Stimulated activated CD4-positive, alpha-beta T cell treated with anti-CD3 and anti-CD28 coated beads, Interleukin-15, amount 100 ng/mL, for 24 hours (primary cell): ENCODE measurements around the gene C3.

Experiments
- DNase-seq: peaks from one replicate; pipeline ENCODE4 v3.0.0-alpha.2; 2020

C3 gene

GRCh38 chr19:6730153-6730804 is 9.8 kb upstream of the C3 start:
- peak; percentile 72 for DNase-seq

- no peak for DNase-seq
Measured at GRCh38 chr19:6729573-6730152, 9.2 kb upstream of the C3 start.

- DNase-seq = no peak
Measured at GRCh38 chr19:6728346-6728745, 7.9 kb upstream of the C3 start.

DNA sequence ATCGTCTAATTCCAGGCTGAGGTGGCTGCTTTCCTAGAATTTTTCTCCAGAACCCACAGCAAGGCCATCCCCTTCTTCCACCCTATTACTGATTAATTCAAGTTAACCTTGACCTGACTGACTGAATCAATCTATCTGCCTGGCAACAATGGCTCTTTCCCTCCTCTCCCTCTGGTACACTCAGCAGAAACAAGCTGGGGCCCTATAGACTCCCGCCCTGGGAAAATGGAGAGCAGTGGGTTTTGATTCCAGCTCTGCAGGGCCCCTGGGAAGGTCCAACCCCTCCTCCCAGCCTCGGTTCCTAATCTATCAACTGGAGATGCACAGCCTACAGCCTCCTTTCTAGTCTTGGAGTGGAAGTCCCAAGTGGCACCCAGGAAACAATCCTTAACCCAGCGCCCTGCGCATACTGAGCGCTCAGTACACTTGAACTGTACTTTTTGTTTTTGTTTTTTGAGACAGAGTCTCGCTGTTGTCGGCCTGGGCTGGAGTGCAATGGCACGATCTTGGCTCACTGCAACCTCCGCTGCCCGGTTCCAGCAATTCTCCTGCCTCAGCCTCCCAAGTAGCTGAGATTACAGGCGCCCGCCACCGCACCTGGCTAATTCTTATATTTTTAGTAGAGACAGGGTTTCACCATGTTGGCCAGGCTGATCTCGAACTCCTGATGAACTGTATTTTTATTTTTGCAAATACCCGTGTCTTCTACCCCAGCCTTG is 5.2 kb upstream of the C3 start:
- no peak for DNase-seq

DNA sequence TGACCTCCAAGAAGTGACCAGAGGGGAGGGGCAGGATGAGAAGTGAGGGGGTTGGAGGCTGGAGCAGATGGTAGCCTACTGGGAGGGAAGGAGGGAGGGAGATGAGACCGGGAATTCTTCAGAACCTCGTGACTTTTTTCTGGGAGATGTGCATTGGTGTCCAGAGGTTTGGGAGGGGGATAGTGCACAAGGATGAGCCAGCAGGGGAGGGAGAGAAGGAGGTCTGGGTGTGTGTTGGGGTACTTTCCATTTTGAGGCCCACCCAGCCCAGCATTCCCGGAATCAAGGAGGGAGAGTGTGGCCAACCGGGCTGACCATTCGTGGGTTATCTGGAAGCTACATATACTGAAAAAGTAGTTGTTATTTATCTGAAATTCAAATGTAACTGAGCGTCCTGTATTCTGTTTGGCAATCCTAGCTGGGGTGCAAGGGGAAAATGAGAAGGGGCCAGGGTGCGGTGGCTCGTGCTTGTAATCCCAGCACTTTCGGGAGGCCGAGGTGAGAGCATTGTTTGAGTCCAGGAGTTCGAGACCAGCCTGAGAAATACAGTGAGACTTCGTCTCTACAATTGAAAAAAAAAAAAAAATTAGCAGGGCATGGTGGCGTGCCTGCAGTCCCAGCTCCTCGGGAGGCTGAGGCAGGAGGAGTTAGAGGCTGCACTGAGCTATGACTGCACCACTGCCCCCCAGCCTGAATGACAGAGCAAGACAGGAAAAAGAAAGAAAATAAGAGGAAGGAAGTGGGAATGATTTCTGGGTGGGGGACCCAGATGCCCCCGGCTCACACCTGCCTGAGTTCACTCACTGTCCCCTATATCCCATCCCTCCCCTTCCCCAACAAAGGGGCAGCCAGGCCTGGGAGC is 4.4 kb upstream of the C3 start:
- DNase-seq = no peak

GRCh38 chr19:6723738-6724137 is 3.3 kb upstream of the C3 start:
- DNase-seq = no peak

GRCh38 chr19:6723108-6723618 is 2.7 kb upstream of the C3 start:
- no peak for DNase-seq

DNA sequence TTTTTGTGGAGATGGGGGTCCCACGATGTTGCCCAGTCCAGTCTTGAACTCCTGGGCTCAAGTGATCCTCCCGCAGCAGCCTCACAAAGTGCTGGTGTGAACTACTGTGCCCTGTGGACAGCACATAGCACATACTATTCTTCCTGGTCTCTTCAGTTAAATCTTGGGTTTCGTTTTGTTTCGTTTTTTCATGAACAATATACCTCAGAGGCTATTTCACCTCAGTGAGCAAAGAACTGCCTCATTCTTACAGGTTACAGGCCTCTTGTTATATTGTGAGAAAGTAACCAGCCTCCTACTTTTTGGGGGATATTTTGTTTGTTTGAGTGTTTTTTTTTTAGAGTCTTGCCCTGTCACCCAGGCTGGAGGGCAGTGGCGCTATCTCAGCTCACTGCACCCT is 1.3 kb upstream of the C3 start:
- DNase-seq = no peak

GRCh38 chr19:6721138-6721474 is 656 bp upstream of the C3 start:
- DNase-seq = no peak

GRCh38 chr19:6719992-6720368 is 470 bp downstream of the C3 start:
- DNase-seq = no peak

GRCh38 chr19:6719540-6719861 is 949 bp downstream of the C3 start:
- DNase-seq = no peak

DNA sequence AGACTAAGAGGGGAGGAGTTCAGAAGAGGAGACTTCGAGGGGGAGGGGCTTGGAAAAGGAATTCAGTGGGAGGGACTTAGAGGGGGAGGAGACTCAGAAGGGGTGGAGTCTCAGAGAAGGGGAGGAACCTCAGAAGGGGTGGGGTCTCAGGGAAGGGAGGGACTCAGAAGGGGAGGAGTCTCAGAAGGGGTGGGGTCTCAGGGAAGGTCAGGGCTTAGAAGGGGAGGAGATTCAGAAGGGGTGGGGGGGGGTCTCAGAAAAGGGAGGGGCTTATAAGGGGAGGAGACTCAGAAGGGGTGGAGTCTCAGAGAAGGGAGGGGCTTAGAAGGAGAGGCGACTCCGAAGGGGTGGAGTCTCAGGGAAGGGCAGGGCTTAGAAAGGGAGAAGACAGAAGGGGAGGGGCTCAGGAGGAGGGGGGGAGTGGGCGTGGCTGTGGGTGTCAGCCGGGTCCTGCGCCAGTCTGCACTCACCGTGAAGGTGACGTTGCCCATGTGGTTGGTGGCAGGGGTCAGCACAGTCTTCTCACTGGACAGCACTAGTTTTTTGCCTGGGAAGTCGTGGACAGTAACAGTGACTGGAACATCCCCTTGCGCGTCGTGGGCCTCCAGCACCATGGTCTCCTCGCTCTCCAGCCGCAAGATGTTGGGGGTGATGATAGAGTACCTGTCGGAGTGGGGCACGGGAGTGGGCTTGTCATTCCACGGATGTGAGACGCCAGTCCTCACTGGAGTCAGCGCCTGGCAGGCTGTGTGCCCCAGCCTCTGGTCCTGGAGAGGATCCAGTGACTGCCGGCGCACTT is 1.5 kb downstream of the C3 start:
- DNase-seq = peak; percentile 46

- no peak for DNase-seq
Measured at GRCh38 chr19:6718111-6718740, 2.2 kb downstream of the C3 start.

GRCh38 chr19:6717441-6717971 is 2.9 kb downstream of the C3 start:
- no peak for DNase-seq

DNA sequence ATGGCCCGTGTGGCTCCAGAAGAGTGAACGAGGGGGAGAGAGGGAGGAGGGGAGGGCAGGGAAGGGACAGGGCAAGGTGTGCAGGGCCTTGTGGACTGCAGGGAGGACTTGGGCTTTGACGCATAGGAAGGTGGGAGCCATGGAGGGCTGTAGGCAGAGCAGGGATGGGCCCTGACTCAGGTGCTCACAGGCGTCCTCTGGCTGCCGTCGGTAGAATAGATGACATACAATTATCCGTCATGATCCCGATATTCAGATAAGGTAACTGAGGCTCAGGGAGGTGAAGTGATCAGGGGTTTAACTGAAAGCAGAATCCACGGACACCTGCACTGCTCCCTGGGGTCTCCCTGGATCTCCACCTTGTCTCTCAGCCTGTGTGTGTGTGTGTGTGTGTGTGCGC is 3.4 kb downstream of the C3 start:
- no peak for DNase-seq

DNA sequence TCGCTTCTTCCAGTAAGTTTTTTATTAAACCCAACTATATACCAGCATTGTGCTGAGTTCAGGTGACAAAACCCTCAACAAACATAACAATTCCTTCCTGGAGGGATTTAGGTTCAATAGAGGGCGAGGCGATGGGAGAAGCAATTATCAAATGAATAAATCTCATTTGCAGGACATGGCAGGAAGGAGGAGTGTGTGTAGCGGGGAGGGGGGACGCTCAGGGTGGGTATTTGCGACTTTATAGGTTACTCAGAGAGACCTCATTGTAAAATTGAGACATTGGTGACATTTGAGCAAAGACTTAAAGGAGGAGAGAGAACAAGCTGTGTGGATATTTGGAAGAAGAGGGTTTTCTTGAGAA is 3.9 kb downstream of the C3 start:
- no peak for DNase-seq

- no peak for DNase-seq
Measured at GRCh38 chr19:6714749-6715555, 5.5 kb downstream of the C3 start.

GRCh38 chr19:6713773-6714692 is 6.4 kb downstream of the C3 start:
- DNase-seq = no peak

DNA sequence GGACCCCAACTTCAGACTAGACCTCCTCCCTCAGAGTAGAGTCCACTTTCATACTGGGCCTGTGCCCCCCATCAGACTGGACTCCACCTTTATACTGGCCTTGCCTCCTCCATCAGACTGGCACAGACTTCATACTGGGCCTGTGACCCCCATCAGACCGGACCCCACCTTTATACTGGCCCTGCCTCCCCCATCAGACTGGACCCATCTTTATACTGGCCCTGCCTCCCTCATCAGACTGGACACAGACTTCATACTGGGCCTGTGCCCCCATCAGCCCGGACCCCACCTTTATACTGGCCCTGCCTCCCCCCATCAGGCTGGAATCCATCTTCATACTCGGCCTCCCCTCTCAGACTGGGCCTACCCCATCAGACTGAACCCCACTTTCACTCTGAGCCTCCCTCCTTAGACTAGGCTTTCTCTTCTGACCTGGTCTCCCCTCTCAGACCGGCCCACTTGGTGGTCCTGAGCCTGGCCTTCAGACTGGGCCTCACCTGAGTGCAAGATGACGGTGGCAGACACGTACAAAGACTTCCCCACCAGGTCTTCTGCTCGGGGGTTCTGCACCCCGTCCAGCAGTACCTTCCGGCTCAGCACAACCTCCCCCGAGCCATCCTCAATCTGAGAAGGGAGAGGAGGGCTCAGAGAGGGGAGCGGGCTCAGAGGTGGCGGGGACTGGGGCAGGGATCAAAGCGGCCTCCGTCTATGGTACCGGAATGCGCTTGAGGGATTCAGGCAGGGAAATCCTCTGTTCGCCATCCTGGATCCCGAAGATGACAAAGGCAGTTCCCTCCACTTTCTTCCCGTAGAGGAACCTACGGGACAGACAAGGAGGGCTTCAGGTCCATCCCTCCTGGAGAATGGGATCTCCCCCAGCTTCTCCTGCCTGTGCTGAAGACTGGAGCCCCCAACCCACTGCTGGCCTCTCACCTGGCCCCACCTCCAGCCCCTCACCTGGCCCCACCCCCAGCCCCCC is 7.5 kb downstream of the C3 start:
- no peak for DNase-seq
